Embryonic facial prominence (tissue), 1 donor: ENCODE measurements around the gene ITGB2.

Source experiments
- DNase-seq: peaks from one replicate; pipeline ENCODE4 v3.0.0-alpha.2; 2016; ENCODE audit errors: extremely low spot score

Gene ITGB2

GRCh38 chr21:44955141-44955797, 34.6 kb upstream of the ITGB2 start:
- no peak for DNase-seq

GRCh38 chr21:44954281-44954771, 33.6 kb upstream of the ITGB2 start:
- DNase-seq = no peak

- DNase-seq = no peak
These were observed 32.9 kb upstream of the ITGB2 start for GRCh38 chr21:44953628-44954021.

GRCh38 chr21:44952929-44953627, 32.4 kb upstream of the ITGB2 start:
- no peak for DNase-seq

- no peak for DNase-seq
These were observed 31.6 kb upstream of the ITGB2 start for GRCh38 chr21:44952116-44952928.

GRCh38 chr21:44951186-44951915, 30.7 kb upstream of the ITGB2 start:
- no peak for DNase-seq

- no peak for DNase-seq
These were observed 29.7 kb upstream of the ITGB2 start for GRCh38 chr21:44950351-44950750.

GRCh38 chr21:44949779-44950198, 29.1 kb upstream of the ITGB2 start:
- DNase-seq = no peak

GRCh38 chr21:44949161-44949778, 28.6 kb upstream of the ITGB2 start:
- no peak for DNase-seq

GRCh38 chr21:44948426-44949120, 27.9 kb upstream of the ITGB2 start:
- no peak for DNase-seq

- no peak for DNase-seq
These were observed 27.2 kb upstream of the ITGB2 start for GRCh38 chr21:44947930-44948331.

GRCh38 chr21:44947111-44947929, 26.6 kb upstream of the ITGB2 start:
- DNase-seq = no peak

GRCh38 chr21:44946254-44947041, 25.7 kb upstream of the ITGB2 start:
- DNase-seq = no peak

GRCh38 chr21:44944596-44944995, 23.9 kb upstream of the ITGB2 start:
- no peak for DNase-seq

- no peak for DNase-seq
These were observed 23.2 kb upstream of the ITGB2 start for GRCh38 chr21:44943686-44944550.

- no peak for DNase-seq
These were observed 22.4 kb upstream of the ITGB2 start for GRCh38 chr21:44943005-44943685.

- DNase-seq = no peak
These were observed 21.9 kb upstream of the ITGB2 start for GRCh38 chr21:44942566-44942965.
